ENCODE measurements around the gene NCAPD3. TPM values are rescaled to one million over a fixed set of nuclear protein-coding genes. Genes with fewer than 3 reads are reported as not detected.
A peak's percentile ranks its signal among the peaks of the same experiment; 100 is the strongest.

Gene NCAPD3
- total RNA-seq, 4 donors from 2014 or later: 6.2 to 9.6 (median 8.8) TPM

GRCh38 chr11:134157451-134157850 is 66.3 kb downstream of the NCAPD3 start:
- TF ChIP-seq POLR2A (IDR thresholded peaks at IDR 0.05; ENCODE audit: low read depth) (no peak), CTCF (IDR thresholded peaks at IDR 0.05) (no peak), POLR2AphosphoS5 (IDR thresholded peaks at IDR 0.05) (no peak), EP300 (IDR thresholded peaks at IDR 0.05) (no peak)
- Histone ChIP-seq H3K4me1 (peaks cover 0 to 13% (median 12%) of the 10 kb centered on the region in 4 donors), H3K27ac (replicated peaks in 1 of 4) (no peak overlapping the region), H3K27me3 (no peaks in the 10 kb centered on the region), H3K4me3 (no peak overlapping the region), H3K36me3 (peaks cover 10 to 97% (median 70%) of the 10 kb centered on the region in 4 donors), H3K9me3 (no peaks in the 10 kb centered on the region)
- 77% methylated on average over 4 of the region's 4 CpGs for WGBS
- peak; percentile 7 for DNase-seq (ENCODE audit: extremely low spot score)
- intact Hi-C loops (cut with DNase I): no loop called here

DNA sequence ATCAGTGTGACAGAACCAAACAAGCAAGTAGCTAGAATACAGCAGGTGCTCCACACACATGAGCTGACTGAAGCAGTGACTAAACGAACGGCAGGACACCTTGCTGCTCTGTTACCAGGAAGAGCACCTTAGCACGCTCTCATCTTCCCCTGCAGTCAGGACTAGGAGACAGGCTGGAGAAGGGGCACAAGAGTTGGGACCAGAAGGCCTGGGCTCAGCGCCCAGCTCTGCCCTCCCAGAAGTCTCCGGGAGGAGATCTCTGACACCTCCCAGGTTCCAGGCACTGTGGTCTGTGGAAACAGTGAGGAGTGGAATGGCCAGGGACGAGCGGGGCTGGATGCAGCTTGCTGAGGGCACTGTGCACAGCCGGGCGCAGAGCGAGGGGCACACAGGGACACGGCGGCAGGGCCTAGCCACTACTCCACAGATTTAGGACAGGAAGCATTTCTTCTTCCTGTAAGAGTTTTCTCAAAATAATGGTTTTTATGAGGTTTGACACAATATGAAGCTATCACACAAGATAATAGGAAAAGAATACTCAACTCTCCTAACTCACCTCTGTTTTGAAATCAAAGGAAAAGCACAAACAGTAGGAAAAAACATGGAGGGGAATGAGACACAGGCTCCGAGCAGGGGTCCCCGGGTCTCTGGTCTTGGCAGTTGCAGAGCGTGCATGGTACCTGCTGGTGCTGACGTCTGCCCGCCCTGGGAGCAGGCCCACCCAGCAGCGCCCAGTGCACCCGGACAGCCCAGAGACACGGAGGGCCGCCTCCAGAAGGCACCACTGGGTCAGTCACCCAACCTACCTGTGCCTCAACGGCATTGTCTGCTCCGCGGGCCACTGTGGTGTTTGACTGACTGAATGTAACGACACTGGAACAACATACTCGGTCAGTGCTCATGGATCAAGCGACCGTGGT is 67.6 kb downstream of the NCAPD3 start:
- Histone ChIP-seq H3K4me3 (no peak overlapping the region), H3K9me3 (no peaks in the 10 kb centered on the region), H3K4me1 (peaks cover 0 to 26% (median 24%) of the 10 kb centered on the region in 4 donors), H3K27me3 (no peaks in the 10 kb centered on the region), H3K36me3 (peaks cover 5 to 97% (median 68%) of the 10 kb centered on the region in 4 donors), H3K27ac (replicated peaks in 1 of 4) (no peak overlapping the region)
- WGBS: 89% methylated on average over 23 of the region's 28 CpGs
- intact Hi-C loops (cut with DNase I): no loop called here
- TF ChIP-seq POLR2A (IDR thresholded peaks at IDR 0.05; ENCODE audit: low read depth) (no peak), POLR2AphosphoS5 (IDR thresholded peaks at IDR 0.05) (no peak), CTCF (IDR thresholded peaks at IDR 0.05) (no peak), EP300 (IDR thresholded peaks at IDR 0.05) (no peak)
- DNase-seq (ENCODE audit: extremely low spot score): peak; percentile 55

GRCh38 chr11:134155456-134155855 is 68.3 kb downstream of the NCAPD3 start:
- H3K27me3 ChIP-seq: no peaks in the 10 kb centered on the region
- 85% methylated on average over 16 of the region's 16 CpGs for WGBS
- H3K9me3 ChIP-seq: no peaks in the 10 kb centered on the region
- H3K4me1 ChIP-seq: peaks cover 0 to 33% (median 31%) of the 10 kb centered on the region in 4 donors
- no peak for TF ChIP-seq CTCF (IDR thresholded peaks at IDR 0.05)
- TF ChIP-seq POLR2A (IDR thresholded peaks at IDR 0.05; ENCODE audit: low read depth): no peak
- TF ChIP-seq EP300 (IDR thresholded peaks at IDR 0.05): no peak
- TF ChIP-seq POLR2AphosphoS5 (IDR thresholded peaks at IDR 0.05): no peak
- no peak for DNase-seq (ENCODE audit: extremely low spot score)
- no peak overlapping the region for H3K27ac ChIP-seq (replicated peaks in 1 of 4)
- intact Hi-C loops (cut with DNase I): no loop called here
- peaks cover 0 to 97% (median 66%) of the 10 kb centered on the region in 4 donors for H3K36me3 ChIP-seq
- H3K4me3 ChIP-seq: no peak overlapping the region

GRCh38 chr11:134154441-134154840 is 69.3 kb downstream of the NCAPD3 start:
- WGBS: 86% methylated on average over 5 of the region's 11 CpGs
- no peaks in the 10 kb centered on the region for H3K27me3 ChIP-seq
- H3K9me3 ChIP-seq: no peaks in the 10 kb centered on the region
- TF ChIP-seq EP300 (IDR thresholded peaks at IDR 0.05) (no peak), POLR2AphosphoS5 (IDR thresholded peaks at IDR 0.05) (no peak), CTCF (IDR thresholded peaks at IDR 0.05) (no peak), POLR2A (IDR thresholded peaks at IDR 0.05; ENCODE audit: low read depth) (no peak)
- peaks cover 0 to 41% (median 33%) of the 10 kb centered on the region in 4 donors for H3K4me1 ChIP-seq
- peaks cover 1 to 97% (median 60%) of the 10 kb centered on the region in 4 donors for H3K36me3 ChIP-seq
- intact Hi-C loops (cut with DNase I): loop anchor here (5.0 kb wide), 1 partner anchor 102 kb away; no protein-coding TSS in a partner anchor
- H3K27ac ChIP-seq (replicated peaks in 1 of 4): no peak overlapping the region
- no peak for DNase-seq (ENCODE audit: extremely low spot score)
- H3K4me3 ChIP-seq: no peak overlapping the region

Data from esophagus muscularis mucosa (tissue), 4 donors.